Neural cell (in vitro differentiated cells): Measurements from ENCODE around the gene MAPK8. TPM values are rescaled to one million over a fixed set of nuclear protein-coding genes. Genes with fewer than 3 reads are reported as not detected.

ENCODE experiments used
- H2AFZ ChIP-seq: fragments of 200-600, 300-800 bp; sonication (generic), shearing (Covaris generic); 2 replicates; pipeline ENCODE4 v1.6.0; 2014; ENCODE audit warnings: low read depth, mild to moderate bottlenecking, antibody characterized with exemption, low read length, moderate library complexity
- H3F3A ChIP-seq: fragments of 200-600 bp; shearing (Covaris generic); 2 replicates; pipeline ENCODE4 v1.6.1; 2016; ENCODE audit warnings: mild to moderate bottlenecking, moderate library complexity, mixed read lengths, antibody characterized with exemption, low read length; ENCODE audit not compliant: insufficient read depth, poor library complexity, severe bottlenecking
- H3K27ac ChIP-seq: fragments of 200-600, 300-800 bp; sonication (generic), shearing (Covaris generic); 2 replicates; pipeline ENCODE4 v1.5.1; 2014; ENCODE audit warnings: mild to moderate bottlenecking, low read length, moderate library complexity
- H3K27me3 ChIP-seq: fragments of 300-800, 200-600 bp; sonication (generic), shearing (Covaris generic); 2 replicates; pipeline ENCODE4 v1.6.0; 2014; ENCODE audit warnings: mild to moderate bottlenecking, low read depth, low read length, moderate library complexity; ENCODE audit not compliant: insufficient read depth
- H3K36me3 ChIP-seq: fragments of 300-800, 200-600 bp; sonication (generic), shearing (Covaris generic); 2 replicates; pipeline ENCODE4 v1.5.1; 2014; ENCODE audit warnings: mild to moderate bottlenecking, antibody characterized with exemption, low read length, moderate library complexity; ENCODE audit not compliant: insufficient read depth
- H3K4me2 ChIP-seq: fragments of 300-800, 200-600 bp; sonication (generic), shearing (Covaris generic); 2 replicates; pipeline ENCODE4 v1.6.0; 2014; ENCODE audit warnings: mild to moderate bottlenecking, low read length
- H3K4me3 ChIP-seq: fragments of 300-800, 200-600 bp; sonication (generic), shearing (Covaris generic); 2 replicates; pipeline ENCODE4 v1.5.1; 2014; ENCODE audit warnings: mild to moderate bottlenecking, low read length, moderate library complexity
- H3K79me2 ChIP-seq: fragments of 200-600 bp; shearing (Covaris generic); replicated peaks from 2 replicates; pipeline ENCODE4 v1.6.0; 2014; ENCODE audit warnings: mild to moderate bottlenecking, low read length, moderate library complexity; ENCODE audit not compliant: insufficient read depth
- H3K9ac ChIP-seq: fragments of 300-800, 200-600 bp; sonication (generic), shearing (Covaris generic); 2 replicates; pipeline ENCODE4 v1.6.1; 2016; ENCODE audit warnings: mild to moderate bottlenecking, low read length, mixed read lengths
- H3K9me2 ChIP-seq: fragments of 200-600 bp; shearing (Covaris generic); 2 replicates; pipeline ENCODE4 v1.6.1; 2016; ENCODE audit warnings: mild to moderate bottlenecking, low read length, mixed read lengths; ENCODE audit not compliant: insufficient read depth
- H3K9me3 ChIP-seq: fragments of 200-600, 300-800 bp; sonication (generic), shearing (Covaris generic); 2 replicates; pipeline ENCODE4 v1.6.1; 2016; ENCODE audit warnings: mild to moderate bottlenecking, mixed run types, low read length, moderate library complexity, mixed read lengths
- H4K20me1 ChIP-seq: fragments of 200-600 bp; shearing (Covaris generic); 2 replicates; pipeline ENCODE4 v1.6.1; 2016; ENCODE audit warnings: mild to moderate bottlenecking, mixed run types; ENCODE audit not compliant: insufficient read depth
- CTCF ChIP-seq: fragments of 450-650 bp; IDR thresholded peaks from 2 replicates; pipeline ENCODE4 v1.5.1; 2014; ENCODE audit warnings: antibody characterized with exemption, mild to moderate bottlenecking, moderate library complexity; ENCODE audit not compliant: poor library complexity, severe bottlenecking
- EP300 ChIP-seq: fragments of 450-650 bp; conservative IDR thresholded peaks from 2 replicates; pipeline ENCODE4 v1.6.1; 2014; ENCODE audit warnings: antibody characterized with exemption, mild to moderate bottlenecking, moderate library complexity; ENCODE audit not compliant: poor library complexity, severe bottlenecking
- EZH2 ChIP-seq: fragments of 200-600, 300-800 bp; shearing (Covaris generic), sonication (generic); IDR thresholded peaks from 2 replicates; pipeline ENCODE4 v1.6.1; 2014; ENCODE audit warnings: antibody characterized with exemption, low read length, borderline replicate concordance, mild to moderate bottlenecking; ENCODE audit not compliant: insufficient read depth, poor library complexity, severe bottlenecking
- MXI1 ChIP-seq: fragments of 450-650 bp; conservative IDR thresholded peaks from 2 replicates; pipeline ENCODE4 v1.6.1; 2014; ENCODE audit warnings: antibody characterized with exemption, mild to moderate bottlenecking; ENCODE audit not compliant: poor library complexity, severe bottlenecking
- POLR2AphosphoS5 ChIP-seq: IDR thresholded peaks from 2 replicates; pipeline ENCODE4 v1.6.1; 2012
- RAD21 ChIP-seq: fragments of 450-650 bp; conservative IDR thresholded peaks from 2 replicates; pipeline ENCODE4 v1.6.1; 2014; ENCODE audit warnings: antibody characterized with exemption, mild to moderate bottlenecking, moderate library complexity
- REST ChIP-seq: IDR thresholded peaks from 2 replicates; pipeline ENCODE4 v1.6.1; 2012; ENCODE audit warnings: borderline replicate concordance
- SMC3 ChIP-seq: fragments of 450-650 bp; conservative IDR thresholded peaks from 2 replicates; pipeline ENCODE4 v1.6.1; 2014; ENCODE audit warnings: antibody characterized with exemption, mild to moderate bottlenecking, moderate library complexity; ENCODE audit not compliant: poor library complexity
- TAF1 ChIP-seq: IDR thresholded peaks from 2 replicates; pipeline ENCODE4 v1.6.1; 2012; ENCODE audit warnings: low read depth
- polyA plus RNA-seq: library from polyadenylated mRNA; depleted of rRNA; stranded (reverse); fragments of >200 nt; gene quantifications from 2 replicates; pipeline ENCODE4 v1.2.3, GENCODE V29; 2014

MAPK8 gene
- polyA plus RNA-seq, 1 donor from 2014 or later = 187 TPM

- no peaks in the 10 kb centered on the region for H4K20me1 ChIP-seq
- H2AFZ ChIP-seq = no peak overlapping the region
- no peaks in the 10 kb centered on the region for H3K79me2 ChIP-seq
- H3K4me3 ChIP-seq = no peak overlapping the region
- no peak for TF ChIP-seq SMC3
- no peak for TF ChIP-seq EP300
- no peak for TF ChIP-seq MXI1
- TF ChIP-seq CTCF = no peak
- no peak for TF ChIP-seq REST
- no peak for TF ChIP-seq RAD21
- no peak for TF ChIP-seq TAF1
- TF ChIP-seq EZH2 = no peak
- TF ChIP-seq POLR2AphosphoS5 = no peak
- no peak overlapping the region for H3K27ac ChIP-seq
- H3K4me2 ChIP-seq = no peak overlapping the region
- no peaks in the 10 kb centered on the region for H3K27me3 ChIP-seq
- H3K36me3 ChIP-seq = no peaks in the 10 kb centered on the region
- no peaks in the 10 kb centered on the region for H3K9me3 ChIP-seq
- H3F3A ChIP-seq = no peaks in the 10 kb centered on the region
- no peak overlapping the region for H3K9ac ChIP-seq
- no peaks in the 10 kb centered on the region for H3K9me2 ChIP-seq
Measured at GRCh38 chr10:48481385-48481784, 174.9 kb downstream of the MAPK8 start.

DNA sequence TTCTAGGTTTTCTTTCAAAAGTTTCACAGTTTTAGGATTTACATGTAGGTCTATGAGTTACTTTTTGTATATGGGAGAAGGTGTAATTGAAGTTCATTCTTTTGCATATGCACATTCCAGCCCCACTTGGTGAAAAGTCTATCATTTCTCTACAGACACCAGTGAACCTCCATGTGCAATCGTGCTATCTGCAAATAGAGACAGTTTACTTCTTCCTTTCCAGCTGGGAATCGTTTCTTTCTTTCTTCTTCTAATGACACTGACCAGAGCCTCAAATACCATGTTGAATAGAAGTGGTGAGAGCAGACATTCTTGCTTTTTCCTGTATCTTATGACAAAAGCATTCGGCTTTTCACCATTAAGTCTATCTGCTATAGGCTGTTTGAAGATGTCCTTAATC lies 175.7 kb downstream of the MAPK8 start:
- H3K36me3 ChIP-seq = no peaks in the 10 kb centered on the region
- H3K4me2 ChIP-seq = no peak overlapping the region
- no peaks in the 10 kb centered on the region for H3K79me2 ChIP-seq
- no peak overlapping the region for H2AFZ ChIP-seq
- no peaks in the 10 kb centered on the region for H3K9me3 ChIP-seq
- no peaks in the 10 kb centered on the region for H4K20me1 ChIP-seq
- no peak for TF ChIP-seq RAD21
- TF ChIP-seq SMC3 = no peak
- TF ChIP-seq POLR2AphosphoS5 = no peak
- TF ChIP-seq CTCF = no peak
- no peak for TF ChIP-seq TAF1
- no peak for TF ChIP-seq EZH2
- TF ChIP-seq EP300 = no peak
- TF ChIP-seq MXI1 = no peak
- no peak for TF ChIP-seq REST
- H3K4me3 ChIP-seq = no peak overlapping the region
- H3K9me2 ChIP-seq = no peaks in the 10 kb centered on the region
- H3K9ac ChIP-seq = no peak overlapping the region
- no peaks in the 10 kb centered on the region for H3F3A ChIP-seq
- H3K27ac ChIP-seq = no peak overlapping the region
- H3K27me3 ChIP-seq = no peaks in the 10 kb centered on the region
